Inferior parietal cortex (tissue), 1 donor: ENCODE results near the gene ADGRE1.

Source experiments
- DNase-seq: peaks from one replicate; pipeline ENCODE4 v3.0.0-alpha.2; 2016; ENCODE audit errors: extremely low spot score

Gene ADGRE1

DNA sequence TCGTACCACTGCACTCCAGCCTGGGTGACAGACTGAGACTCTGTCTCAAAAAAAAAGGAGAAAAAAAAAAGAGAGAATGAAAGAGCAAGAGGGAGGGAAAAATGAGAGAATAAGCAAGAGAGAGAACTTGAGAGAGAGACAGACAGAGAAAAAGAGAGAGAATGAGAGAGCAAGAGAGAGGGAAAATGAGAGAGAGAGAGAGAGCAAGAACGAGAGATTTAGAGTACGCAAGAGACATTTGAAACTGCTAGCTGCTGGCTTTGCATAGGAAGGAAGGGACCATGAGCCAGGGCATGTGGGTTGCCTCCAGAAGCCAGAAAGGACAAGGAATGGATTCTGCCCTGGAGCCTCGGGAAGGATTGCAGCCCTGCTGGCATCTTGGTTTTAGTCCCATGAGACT lies 9.6 kb upstream of the ADGRE1 start:
- no peak for DNase-seq

DNA sequence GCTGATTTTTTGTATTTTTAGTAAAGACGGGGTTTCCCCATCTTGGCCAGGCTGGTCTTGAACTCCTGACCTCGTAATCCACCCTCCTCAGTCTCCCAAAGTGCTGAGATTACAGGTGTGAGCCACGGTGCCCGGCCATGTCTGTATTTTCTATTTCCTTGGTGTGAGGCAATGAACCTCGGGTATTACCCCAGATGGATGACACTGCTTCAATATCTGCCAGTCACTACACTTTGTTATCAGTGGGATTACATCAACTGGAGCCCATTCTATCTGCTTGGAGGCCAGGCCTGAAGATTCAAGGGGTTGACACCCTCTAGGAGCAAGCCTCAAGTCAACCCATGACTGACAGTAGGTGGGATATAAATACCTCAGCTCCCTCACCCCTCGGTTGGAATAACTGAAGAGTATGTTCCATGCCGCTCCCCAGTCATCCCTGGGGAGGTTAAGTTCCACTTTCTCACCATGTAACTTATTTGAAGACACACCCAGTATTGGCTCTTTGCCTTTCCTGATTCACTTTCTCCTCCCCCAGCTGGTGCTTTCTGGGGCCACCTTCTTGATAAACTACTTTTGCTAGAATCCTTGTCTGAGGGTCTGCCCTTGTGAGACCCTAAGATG lies 992 bp upstream of the ADGRE1 start:
- DNase-seq: no peak

- no peak for DNase-seq
Measured at GRCh38 chr19:6888967-6889366, 1.6 kb downstream of the ADGRE1 start.

- DNase-seq: no peak
Measured at GRCh38 chr19:6890401-6890913, 3.1 kb downstream of the ADGRE1 start.

- no peak for DNase-seq
Measured at GRCh38 chr19:6890938-6891337, 3.6 kb downstream of the ADGRE1 start.

- peak; percentile 2 for DNase-seq
Measured at GRCh38 chr19:6891761-6892385, 4.5 kb downstream of the ADGRE1 start.

DNA sequence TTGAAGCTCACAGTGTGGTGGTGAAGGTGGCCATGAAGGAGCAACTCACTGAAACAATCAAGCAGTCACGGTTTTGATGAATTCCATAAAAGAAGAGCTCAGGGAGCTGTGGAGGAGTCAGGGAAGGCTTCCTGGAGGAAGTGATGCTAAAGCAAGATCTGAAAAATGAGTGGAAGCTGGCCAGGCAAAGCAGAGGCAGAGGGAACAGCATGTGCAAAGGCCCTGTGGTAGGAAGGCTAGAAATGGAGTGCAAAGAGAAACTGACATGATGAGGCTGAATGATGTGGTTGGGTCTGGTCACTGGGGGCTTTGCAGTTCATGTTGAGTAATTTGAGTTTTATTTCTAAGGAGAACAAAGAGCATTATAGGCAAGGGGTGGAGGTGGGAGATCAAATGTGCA lies 6.9 kb downstream of the ADGRE1 start:
- DNase-seq: no peak

DNA sequence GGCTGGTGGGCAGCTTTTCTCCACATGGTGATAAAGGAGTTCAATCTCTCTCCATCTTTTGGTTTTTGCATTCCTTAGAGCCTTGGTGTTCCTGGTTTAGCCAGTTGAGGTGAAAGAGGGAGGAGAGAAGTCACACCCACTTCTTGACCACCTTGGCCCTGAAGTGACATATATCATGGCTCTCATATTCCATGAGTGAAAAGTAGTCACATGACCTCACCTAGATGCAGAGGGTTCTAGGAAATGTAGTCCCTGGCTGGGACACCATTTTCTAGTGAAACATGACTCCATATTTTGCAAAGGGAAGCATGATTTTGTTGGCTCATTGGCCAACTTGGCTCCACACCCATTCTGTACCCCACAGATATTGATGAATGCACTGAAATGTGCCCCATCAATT lies 16.1 kb downstream of the ADGRE1 start:
- DNase-seq: no peak

DNA sequence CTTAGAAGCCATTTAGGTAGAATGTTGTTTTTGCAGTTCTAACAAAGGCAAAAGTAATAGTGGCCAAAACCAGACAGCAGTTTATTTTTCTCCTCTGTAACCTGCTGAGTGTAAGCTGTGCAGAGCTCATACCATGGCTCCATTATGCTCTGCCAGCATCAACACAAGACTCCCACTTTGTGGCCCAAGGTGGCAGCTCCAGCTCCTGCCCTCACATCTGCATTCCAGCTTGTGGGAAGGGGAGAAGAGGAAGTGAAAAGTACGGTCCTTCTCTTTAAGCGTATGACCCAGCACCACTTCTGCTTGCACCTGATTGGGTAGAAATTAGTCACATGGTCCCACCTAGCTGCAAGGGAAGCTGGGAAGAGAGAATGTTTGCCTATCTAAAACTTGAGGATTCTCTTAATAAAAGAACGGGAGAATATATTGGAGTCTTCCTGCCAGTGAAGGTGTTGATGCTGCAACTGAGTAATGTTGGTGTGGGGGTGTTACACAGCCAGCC lies 19.2 kb downstream of the ADGRE1 start:
- no peak for DNase-seq

DNA sequence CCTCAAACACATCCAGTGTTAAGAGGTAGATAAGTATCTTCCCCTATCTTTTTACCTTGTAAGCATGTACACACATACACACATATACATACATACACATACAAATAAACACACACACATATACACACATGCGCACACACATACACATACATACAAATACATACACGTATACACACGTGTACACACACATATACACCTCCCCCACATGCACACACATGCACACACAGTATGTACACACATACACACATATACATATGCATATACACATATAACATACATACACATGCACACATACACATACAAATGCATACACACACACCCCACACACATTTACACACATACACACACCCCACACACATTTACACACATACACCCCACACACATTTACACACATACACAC lies 24.1 kb downstream of the ADGRE1 start:
- no peak for DNase-seq

GRCh38 chr19:6914321-6914720 lies 26.9 kb downstream of the ADGRE1 start:
- DNase-seq: no peak

DNA sequence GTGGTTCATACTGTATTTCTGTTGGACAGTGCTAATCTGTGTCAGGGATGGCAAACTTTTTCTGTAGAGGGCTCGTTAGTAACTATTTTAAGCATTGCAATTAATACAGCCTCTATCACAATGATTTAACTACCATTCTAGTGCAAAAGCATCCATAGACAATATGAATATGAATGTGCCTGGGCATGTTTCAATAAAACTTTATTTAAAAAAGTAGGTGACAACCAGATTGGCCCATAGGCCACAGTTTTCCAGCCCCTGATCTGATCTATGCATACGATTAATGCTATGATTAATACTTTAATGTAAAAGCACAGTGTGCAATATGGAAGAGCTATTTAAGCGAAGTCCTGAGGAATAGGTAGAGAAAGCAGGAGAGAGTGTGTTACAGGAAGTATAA lies 29.6 kb downstream of the ADGRE1 start:
- no peak for DNase-seq

GRCh38 chr19:6925386-6925785 lies 38.0 kb downstream of the ADGRE1 start:
- DNase-seq: no peak

DNA sequence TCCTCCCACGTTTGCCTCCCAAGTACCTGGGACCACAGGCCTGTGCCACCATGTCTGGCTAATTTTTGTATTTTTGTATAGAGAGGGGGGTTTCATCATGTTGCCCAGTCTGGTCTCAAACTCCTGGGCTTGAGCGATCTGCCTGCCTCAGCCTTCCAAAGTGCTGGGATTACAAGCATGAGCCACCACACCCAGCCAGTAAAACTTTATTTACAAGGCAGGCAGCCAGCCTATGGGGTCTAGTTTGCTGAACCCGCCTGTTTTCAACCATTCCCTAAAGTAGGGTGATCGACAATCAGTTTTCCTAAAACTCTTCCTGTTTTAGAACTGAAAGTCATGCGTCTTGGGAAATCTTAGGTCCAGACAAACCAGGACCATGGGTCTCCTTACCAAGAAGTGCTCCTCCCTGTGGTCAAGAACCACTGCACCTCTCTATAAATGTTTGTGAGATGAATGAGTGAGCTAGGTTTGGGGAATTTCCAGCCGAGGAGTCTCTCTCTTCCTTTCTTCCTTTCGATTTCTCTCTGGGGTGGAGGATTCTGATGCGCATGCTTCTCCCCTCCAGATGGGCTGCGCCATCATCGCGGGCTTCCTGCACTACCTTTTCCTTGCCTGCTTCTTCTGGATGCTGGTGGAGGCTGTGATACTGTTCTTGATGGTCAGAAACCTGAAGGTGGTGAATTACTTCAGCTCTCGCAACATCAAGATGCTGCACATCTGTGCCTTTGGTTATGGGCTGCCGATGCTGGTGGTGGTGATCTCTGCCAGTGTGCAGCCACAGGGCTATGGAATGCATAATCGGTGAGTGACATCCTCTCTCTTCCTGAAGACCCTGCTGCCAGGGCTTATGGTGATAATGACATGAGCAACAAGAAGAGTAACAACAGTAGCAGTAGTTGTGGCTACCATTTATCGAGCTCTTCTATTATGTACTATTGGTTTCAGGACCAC lies 38.7 kb downstream of the ADGRE1 start:
- no peak for DNase-seq

DNA sequence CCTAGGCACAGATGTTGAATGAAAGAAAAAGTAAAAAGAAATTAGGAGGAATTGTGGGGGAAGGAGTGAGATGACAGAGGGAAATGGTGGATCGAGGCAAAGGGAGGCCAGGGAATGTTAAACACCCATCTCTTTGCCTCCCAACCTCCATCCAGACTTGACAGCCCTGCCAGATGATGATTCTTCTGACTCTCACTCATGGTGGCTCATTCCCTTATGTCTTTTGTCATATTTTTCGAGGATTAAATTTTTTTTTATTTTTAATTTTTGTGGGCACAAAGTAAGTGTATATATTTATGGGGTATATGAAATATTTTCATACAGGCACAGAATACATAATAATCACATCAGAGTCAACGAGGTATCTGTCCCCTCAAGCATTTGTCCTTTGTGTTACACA lies 42.8 kb downstream of the ADGRE1 start:
- DNase-seq: no peak

DNA sequence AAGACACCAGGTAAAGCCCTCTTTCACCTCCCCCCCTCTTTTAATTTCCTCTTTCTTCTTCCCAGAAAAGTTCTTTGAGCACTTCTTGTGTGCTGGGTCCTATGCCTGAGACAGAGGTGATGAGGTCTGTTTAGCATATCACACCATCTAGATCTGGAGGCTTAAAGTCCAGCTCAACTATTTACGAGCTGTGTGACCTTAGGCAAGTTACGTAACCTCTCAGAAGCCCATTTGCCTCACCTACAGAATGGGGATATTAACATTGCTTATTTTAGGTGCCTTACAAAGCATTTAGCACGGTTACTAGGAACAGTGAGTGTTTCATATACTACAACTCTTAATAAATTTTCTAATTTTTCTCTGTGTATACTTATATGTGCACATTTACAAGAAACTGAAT lies 47.7 kb downstream of the ADGRE1 start:
- DNase-seq: no peak

GRCh38 chr19:6935618-6936017 lies 48.2 kb downstream of the ADGRE1 start:
- no peak for DNase-seq

DNA sequence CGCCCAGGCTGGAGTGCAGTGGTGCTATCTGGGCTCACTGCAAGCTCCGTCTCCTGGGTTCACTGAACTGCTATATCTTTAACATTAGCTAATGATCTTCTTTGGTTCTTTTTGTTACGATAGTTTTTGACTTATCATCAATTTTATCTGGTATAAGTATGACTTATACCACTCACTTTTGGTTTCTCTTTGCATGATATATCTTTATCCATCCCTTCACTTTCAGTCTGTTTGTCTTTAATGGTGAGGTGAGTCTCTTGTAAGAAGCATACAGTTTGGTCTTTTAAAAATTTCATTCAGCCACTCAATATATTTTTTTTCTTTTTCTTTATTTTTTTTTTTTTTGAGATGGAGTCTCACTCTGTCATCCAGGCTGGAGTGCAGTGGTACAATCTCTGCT lies 58.4 kb downstream of the ADGRE1 start:
- DNase-seq: no peak

DNA sequence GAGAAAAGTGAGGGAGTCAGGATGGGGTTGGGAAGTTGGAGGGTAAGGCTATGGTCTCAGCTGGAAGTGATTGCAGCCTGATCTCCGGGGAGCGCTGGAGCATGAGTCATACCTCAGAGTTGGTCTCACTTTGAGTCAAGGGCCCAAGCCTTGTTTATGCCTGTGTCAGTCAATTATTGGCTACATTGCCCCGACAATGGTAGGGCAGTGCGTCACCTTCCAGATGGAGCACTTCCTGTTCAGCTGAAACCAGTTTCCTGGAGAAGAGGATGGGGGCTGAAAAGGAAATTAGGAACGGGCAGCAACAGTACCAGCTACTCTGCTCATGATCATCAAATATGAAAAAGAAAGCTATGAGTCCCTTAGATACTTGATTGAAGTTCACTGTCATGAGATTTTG lies 60.4 kb downstream of the ADGRE1 start:
- no peak for DNase-seq

DNA sequence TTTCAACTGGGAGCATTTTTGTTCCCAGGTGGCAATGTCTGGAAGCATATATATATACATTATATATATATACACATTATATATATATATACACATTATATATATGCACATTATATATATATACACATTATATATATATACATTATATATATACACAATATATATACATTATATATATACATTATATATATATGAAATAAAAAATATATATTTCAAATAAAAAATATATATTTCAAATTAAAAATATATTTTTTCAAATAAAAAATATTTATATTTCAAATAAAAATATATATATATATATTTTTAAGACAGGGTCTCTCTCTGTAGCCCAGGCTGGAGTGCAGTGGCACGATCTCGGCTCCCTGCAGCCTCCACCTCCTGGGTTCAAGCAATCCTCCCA lies 61.5 kb downstream of the ADGRE1 start:
- DNase-seq: no peak

DNA sequence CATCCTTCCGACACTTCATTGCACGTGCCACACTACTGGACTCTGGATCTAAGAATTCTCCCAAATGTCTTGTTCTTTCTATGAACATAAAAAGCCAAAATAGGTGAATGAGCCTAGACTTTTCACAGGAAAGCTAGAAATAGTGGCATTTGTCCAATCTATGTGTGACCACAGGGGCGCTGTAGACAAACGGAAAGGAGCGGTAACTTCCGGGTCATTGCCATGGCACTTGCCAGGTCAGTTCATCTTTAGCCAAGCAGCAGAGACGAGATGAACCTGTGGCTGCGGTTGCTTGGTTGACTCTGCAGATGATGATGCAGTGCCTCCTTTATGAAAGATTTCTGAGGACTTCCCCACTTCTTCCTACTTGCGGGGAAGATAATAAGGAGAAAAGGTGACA lies 65.6 kb downstream of the ADGRE1 start:
- no peak for DNase-seq

DNA sequence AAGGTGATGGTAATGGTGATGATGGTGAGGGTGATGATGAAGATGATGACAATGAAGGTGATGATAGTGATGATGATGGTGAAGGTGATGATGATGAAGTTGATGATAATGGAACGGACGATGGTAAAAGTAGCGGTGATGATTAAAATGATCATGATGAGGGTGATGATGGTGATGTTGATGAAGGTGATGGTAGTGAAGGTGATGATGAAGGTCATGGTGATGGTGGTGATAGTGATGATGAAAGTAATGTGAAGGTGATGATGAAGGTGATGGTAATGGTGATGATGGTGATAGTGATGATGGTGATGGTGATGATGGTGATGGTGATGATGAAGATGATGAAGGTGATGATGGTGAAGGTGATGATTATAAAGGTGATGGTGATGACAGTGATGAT lies 67.7 kb downstream of the ADGRE1 start:
- DNase-seq: no peak
